NCI-H524 treated with DMSO at 0.1 percent for 48 hours (cell line): ENCODE measurements around the gene COMP.
A peak's percentile ranks its signal among the peaks of the same experiment; 100 is the strongest.
"Not testable (repeated sequence)": the region's sequence is repeated elsewhere in the genome, so short reads cannot be mapped to it uniquely, and the experiment has no call there.

Source experiments
- DNase-seq: peaks from one replicate; lab custom pipeline; 2025; lab: John Stamatoyannopoulos, UW

Gene COMP

GRCh38 chr19:18790566-18791314 lies at the start of gene COMP:
COMP (minus strand) TSS chr19:18791305; CDS start chr19:18791269, 36 bp downstream.
- DNase-seq = no peak

DNA sequence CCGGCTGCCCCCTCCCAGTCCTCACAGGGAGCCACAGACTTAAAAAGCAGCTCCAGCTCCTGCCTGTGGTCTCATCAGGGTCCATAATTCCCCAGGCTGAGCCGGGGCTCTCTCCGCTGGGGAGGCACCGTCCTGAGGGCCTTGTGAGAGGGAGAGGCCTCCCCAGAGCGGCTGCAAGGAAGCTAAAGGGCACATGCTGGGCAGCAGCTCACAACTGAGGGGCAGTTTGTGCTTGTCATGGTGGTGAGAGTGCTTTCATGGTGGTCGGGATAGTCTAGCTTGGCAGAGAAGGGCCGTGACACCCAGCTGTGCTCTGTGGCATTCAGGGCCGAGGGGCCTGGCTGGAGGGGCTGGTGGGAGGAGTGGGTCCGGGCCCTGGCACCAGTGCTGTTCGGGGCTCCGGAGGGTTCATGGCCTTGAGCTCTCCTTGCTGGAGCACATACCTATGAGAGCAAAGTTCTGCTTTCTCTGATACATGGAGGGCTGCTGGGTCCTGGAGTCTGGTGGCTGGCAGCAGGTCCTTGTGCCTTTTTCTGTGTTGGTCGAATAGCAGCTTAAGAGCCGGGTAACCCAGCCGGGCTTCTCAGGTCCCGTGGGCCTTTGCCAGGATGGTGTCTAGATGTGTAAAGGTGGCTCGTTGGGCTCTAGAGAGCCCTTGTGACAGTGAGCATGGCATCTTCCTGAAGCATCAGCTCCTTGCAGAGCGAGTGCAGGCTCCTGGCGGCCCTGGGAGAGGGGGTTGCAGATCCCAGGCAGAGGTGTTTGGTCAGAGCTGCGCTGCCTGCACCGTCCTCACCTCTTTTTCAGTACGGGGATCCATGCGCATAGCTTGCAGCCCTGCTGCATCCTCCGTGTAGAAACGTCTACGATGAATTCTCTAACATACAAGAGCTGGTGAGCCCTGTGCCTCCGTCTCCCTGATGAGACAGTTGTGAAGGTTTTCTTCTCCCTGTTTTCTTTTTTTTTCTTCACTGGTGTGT lies 49.5 kb upstream of the COMP start:
- no peak for DNase-seq

DNA sequence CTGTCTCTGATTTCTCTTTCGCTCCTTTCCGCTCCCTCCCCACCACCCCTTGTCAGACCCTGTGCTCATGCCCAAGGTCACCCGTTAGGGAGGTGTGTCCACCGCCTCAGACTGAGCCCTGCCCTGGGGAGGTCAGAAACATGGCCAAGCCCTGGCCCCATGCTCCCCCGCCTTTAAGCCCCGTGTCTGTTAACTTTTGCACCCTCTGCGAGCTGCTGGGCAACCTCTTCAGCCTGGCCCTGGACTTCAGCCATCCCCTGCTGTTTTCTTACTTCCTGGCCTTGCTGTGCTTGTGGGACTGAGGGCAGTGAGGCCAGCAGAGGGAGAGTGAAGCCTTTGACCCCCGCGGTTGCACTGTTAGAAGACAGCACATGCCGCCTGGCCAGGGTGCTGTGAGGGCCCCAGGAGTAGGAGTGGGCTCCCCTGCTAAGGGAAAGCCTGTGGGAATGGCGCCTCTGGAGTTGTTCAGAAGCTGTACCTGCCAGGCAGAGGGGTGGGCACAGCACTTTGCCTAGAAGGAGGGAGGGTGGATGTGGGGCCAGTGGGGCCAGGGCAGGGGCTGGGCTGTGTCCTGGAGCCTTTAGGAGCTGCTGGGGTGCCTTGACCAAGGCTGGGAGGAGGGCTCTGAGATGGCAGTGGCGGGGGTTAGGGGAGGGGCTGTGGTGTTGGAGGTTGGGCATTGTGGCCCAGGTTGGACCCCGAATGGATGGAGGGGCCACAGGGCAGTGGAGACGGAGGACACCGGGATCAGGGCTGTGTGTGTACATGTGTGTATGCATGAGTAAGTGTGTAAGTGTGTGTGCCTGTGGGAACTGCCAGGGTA lies 48.6 kb upstream of the COMP start:
- DNase-seq = no peak

DNA sequence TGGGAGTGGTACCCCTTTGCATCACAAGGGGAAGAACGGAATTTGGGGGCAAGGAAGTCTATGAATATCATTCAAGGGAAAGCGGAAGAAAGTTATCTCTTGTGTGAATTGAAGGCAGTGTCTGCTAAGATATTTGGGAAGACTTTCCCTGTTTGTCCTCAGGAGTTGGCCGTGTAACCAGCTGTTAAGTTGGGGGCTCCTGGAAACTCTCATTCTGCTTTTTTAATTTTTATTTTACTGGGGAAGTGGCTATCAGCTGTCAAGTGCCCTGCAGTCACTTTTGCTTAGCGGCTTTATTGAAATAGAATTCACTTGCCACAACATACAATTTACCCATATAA lies 43.5 kb upstream of the COMP start:
- no peak for DNase-seq

DNA sequence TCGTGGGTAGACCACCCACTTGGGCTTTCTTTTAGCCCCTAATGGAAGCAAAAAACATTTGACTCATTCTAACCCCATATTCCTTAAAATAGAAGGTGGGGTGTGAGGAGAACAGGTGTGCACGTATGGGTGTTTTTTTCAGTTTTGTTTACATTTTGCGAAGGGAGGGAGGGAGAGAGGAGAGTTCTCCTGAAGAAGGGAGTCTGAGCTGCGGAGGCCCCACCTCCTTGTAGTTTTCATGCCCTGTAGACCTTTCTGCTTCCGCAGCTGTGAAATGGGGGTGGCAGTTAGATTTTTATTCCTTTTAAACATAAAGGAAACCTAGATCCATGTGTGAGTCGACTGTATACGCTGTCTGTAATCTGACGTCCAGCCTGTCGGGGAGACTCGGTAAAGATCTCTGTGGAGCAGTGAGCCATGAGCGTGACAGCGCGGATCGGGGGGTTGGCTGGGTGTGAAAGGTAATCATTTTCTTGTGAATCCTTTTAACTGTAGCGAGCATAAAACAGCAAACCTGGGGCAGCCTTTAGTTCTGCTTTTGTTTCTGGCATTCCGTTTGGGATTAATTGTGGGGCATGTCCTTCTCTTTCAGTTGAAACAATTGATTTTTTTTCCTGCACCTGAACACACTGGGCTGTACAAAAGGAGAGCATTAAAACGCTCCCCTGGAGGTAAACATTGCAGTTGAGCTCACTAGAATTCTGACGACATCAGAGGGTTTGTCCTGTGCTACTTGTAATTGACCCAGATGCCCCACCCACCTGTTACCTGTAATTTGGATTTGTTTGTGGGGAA lies 42.9 kb upstream of the COMP start:
- no peak for DNase-seq

DNA sequence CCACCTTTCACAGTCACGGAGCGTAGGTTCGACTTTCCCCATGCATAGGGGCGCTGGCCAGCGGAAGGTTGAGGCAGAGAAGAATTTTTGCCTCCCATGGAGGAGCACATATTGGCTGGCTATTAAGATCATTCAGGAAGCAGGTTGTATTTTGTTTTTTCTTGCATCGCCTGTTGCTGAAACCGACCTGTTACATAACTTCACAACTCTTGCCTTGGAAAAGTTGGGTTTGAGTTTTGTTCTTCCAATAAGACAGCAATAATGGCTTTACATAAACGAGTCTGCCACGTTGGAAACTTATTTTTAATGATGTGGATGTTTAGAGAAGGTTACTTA lies 42.0 kb upstream of the COMP start:
- no peak for DNase-seq

- DNase-seq = no peak
These were observed 41.4 kb upstream of the COMP start for GRCh38 chr19:18832306-18833140.

GRCh38 chr19:18831524-18832305 lies 40.6 kb upstream of the COMP start, which contains the start of gene UPF1:
UPF1 (plus strand) TSS chr19:18831959; CDS start chr19:18832210, 251 bp downstream.
- peak; percentile 49 for DNase-seq

GRCh38 chr19:18830488-18830887 lies 39.4 kb upstream of the COMP start:
- DNase-seq = no peak

DNA sequence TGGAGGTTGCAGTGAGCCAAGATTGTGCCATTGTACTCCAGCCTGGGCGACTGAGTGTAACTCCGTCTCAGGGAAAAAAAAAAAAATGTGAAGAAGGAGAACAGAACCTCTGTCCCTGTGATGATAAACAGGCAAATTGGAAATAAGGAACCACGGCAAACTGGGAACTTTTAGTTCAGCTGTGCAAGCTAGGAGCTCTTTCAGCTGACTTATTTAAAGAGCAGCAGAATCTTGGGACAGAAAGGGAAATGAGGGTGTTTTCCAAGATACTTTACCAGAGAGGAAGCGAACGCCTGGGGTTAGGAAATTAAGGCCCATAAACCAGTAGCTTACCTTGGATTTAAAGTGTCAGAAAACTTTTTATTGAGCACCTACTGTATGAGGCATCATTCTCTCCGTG lies 37.7 kb upstream of the COMP start:
- DNase-seq = no peak

DNA sequence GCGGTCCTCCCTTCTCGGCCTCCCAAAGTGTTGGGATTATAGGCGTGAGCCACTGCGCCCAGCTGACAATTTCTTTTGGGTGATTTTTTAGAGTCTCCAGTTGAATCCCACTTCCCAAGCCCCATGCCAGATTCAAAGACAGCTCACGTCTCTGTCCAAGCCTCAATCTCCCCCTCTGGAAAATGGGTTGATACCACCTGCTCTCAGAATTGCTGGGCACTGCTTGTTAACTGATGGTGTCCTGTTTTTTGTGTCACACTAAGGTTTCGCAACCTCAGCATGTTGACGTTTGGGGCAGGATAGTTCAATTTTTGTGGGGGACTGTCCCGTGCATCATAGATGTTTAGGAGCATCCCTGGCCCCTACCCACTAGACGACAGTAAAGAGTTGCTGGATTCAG lies 26.5 kb upstream of the COMP start:
- no peak for DNase-seq

DNA sequence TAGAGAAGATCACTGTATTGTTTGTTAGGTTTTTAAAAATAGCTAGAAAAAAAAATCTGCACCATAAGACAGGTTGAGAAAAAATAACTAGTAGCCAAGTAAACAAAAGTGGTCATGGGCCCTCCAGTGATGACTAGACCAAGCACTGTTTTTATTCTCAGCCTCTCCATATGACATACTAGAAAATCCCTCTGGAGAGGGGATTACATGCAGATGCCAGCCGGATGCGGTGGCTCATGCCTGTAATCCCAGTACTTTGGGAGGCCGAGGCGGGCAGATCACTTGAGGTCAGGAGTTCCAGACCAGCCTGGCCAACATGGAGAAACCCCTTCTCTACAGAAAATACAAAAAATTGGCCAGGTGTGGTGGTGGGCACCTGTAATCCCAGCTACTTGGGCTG lies 25.5 kb upstream of the COMP start:
- peak; percentile 57 for DNase-seq

DNA sequence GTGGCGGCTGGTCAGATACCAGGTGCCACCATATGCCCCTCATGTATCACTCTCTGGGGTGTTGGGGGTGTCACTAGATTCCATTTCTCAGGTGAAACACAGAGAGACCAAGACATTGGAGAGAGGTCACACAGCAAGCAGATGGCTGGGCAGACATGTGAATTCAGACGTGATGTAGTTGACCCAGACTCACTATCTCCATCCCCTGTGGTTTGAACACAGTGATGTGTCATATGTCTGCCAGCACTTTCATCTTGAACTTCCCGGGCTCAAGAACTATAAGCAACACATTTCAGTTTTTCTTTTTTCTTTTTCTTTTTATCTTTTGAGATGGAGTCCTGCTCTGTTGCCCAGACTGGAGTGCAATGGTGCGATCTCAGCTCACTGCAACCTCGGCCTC lies 24.6 kb upstream of the COMP start:
- no peak for DNase-seq

DNA sequence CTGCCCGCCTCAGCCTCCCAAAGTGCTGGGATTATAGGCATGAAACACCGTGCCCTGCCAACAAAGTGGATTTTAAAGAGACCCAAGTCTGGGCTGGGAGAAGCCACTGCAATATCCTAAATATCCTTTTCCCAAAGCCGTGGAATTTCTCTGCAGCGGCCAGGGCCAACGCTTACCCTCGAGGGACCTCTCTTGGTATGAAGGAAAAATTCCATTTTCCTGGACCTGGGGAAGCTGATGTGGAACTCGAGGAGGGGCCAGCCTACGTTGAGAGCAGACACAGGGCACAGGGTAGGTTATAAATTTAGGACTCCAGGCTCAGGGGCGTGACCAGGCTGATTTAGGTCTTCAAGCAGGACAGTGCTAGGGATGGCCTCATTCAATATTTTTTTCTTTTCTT lies 23.0 kb upstream of the COMP start:
- no peak for DNase-seq

GRCh38 chr19:18811638-18812037 lies 20.5 kb upstream of the COMP start:
- DNase-seq = not testable (repeated sequence)

- DNase-seq = no peak
These were observed 18.2 kb upstream of the COMP start for GRCh38 chr19:18809149-18809868.

- DNase-seq = no peak
These were observed 16.8 kb upstream of the COMP start for GRCh38 chr19:18807861-18808331.

DNA sequence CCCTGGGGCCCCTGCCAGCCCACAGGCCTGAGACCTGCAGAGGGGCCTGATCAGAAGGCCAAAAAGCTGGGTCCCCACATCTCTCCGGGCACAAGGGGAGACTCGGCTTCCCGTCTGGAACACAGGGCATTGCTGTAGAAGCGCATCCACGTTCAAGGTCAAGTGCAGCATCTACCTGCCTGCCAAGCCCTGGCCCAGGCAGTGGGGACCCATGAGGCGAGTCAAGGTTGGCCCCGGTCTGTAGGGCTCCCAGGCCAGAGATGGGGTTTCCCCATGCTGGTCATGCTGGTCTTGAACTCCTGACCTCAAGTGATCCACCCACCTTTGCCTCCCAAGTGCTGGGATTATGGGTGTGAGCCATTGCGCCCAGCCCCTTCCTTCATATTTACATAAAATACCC lies 13.5 kb upstream of the COMP start:
- DNase-seq = no peak

DNA sequence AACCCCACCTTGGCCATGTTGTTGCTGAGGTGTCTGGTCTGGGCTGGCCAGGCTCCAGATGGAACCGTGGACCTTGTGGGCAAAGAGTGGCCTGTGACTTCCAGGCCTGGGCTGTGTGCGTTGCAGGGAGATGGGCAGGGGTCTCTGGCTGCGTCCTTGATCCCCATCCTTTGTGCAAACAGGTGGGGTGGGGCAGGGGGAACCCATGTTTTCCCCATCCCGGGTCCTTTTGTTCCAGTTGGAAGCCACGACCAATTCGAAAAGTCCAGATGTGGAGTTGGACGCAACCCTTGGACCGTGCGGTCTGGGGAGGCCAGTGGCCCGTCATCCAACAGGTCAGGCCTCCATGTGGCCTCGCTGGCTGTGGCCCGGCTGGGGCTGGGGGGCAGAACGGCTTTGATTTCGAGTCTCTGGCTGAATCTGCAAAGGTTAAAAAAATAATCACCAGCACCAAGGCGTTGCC lies 13.1 kb upstream of the COMP start:
- DNase-seq = no peak
